ENCODE measurements around the gene IKZF1.

Gene IKZF1

DNA sequence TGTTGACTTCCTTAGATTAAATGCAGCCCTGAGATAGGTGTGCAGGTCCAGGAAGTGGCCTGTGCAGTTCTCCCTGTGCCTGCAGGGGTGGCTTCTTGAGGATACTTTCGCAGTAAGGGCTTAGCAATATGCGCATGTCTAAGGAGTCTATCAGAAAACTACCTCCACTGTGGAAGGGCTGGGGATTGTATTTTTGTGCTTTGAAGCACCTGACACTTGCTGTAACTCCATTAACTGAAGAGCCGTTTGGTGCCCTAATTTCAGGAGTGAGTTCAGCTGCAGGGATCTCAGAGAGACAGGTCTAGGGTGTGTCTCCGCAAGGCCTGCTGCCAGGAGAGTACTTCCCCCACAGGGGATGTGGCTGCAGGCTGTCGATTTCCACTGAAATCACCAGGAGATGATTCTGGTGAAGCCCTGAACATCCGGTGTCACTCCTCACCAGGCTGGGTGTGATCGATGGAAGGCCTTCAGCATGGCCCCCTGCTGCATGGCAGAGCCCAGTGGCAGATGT lies 35.5 kb downstream of the IKZF1 start:
- Histone ChIP-seq H3K36me3 (peaks cover 41% of the 10 kb centered on the region), H3K9ac (no peak overlapping the region), H3K4me2 (peak overlapping the region; percentile 97), H3K9me3 (no peaks in the 10 kb centered on the region), H4K20me1 (peaks cover 12% of the 10 kb centered on the region; the same call in 1 of the 2 replicates), H3K4me1 (peaks cover 94% of the 10 kb centered on the region), H3K4me3 (0 out of 2 replicates have a peak overlapping the region, but pooled peaks have one; percentile 11), H3K27me3 (no peaks in the 10 kb centered on the region), H3K27ac (peak overlapping the region; percentile 88)
- no peak for TF ChIP-seq Cebpa-rat (IDR thresholded peaks at IDR 0.05)

- no peak for TF ChIP-seq Cebpa-rat (IDR thresholded peaks at IDR 0.05)
- no peak overlapping the region for H3K4me3 ChIP-seq
- H3K4me1 ChIP-seq: peaks cover 93% of the 10 kb centered on the region
- H3K9ac ChIP-seq: no peak overlapping the region; the same call in 1 of the 2 replicates
- H3K27ac ChIP-seq: peak overlapping the region; percentile 88; the same call in 1 of the 2 replicates
- H3K36me3 ChIP-seq: peaks cover 54% of the 10 kb centered on the region
- peaks cover 25% of the 10 kb centered on the region for H4K20me1 ChIP-seq
- H3K9me3 ChIP-seq: no peaks in the 10 kb centered on the region
- peak overlapping the region; percentile 97 for H3K4me2 ChIP-seq
- H3K27me3 ChIP-seq: no peaks in the 10 kb centered on the region
Observed at GRCh38 chr7:50341724-50342123, 37.2 kb downstream of the IKZF1 start.

DNA sequence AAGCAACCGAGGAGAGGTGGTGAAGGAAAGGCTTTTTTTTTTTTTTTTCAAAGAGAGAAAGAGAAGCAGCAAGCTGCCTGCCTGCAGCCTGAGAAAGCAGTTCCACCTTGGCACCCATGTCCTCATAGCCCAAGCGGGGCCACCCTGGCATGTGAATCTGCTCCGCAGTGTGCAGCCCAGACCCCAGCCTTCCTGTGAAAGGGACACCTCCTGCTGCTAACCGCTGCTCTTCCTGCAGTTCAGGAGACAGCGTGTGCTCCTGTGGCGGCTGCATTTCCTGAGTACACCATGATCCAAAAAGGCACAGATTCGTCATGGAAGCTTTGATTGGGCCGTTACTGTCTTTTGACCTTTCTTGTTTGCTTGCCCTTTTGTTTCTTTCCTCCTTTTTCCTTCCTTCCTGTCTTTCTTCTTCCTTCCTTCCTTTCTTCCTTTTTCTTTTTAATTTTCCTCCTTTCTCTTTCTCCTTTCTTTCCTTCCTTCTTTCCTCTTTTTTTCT lies 38.1 kb downstream of the IKZF1 start:
- Histone ChIP-seq H3K4me2 (peak overlapping the region; percentile 97), H4K20me1 (peaks cover 34% of the 10 kb centered on the region), H3K36me3 (peaks cover 55% of the 10 kb centered on the region), H3K9me3 (no peaks in the 10 kb centered on the region), H3K4me1 (peaks cover 85% of the 10 kb centered on the region), H3K27ac (peak overlapping the region; percentile 88), H3K27me3 (no peaks in the 10 kb centered on the region), H3K9ac (no peak overlapping the region), H3K4me3 (no peak overlapping the region)
- no peak for TF ChIP-seq Cebpa-rat (IDR thresholded peaks at IDR 0.05)

DNA sequence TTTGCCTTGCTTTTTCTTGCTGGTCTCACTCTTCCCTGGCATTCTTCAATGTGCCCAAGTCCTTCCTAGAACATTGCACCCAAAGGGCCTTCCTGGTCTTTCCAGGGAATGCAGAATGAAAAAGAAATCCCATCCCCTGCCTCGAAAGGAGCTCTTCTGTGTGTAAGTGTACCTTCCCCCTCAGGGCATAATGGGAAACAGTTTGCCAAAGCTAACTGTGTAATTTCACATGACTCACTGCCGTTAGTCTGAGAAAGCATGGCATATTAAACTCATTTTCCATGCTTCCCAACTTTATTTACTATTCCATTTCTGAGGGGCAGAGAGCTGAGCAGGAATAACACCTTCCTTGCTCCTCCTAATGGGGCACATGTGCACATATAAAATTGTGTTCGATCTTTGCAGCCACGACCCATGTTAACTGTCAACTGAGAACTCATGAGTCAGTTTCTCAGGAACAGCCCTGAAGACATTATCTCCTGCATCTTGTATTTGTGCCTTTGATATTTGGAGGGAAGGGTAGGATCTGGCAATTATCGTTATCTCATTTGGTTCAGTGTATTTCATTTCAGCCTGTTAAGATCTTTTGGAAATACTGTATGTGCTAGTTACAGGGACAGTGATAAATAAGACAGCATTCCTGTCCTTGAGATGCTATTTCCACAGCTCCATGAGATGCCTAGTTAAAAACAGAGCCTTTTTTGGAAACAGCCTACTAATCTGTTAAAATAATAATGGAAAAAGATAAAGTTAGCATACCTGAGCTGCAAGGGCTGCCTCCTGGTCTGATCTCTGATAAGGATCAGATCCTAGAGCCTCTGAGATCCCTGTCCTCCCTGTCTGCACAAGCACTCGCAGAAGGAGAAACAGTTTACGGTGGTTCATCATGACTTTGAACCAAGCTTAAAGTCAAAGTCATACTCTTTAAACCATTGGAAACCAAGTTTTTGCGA lies 42.3 kb downstream of the IKZF1 start:
- Histone ChIP-seq H3K9me3 (no peaks in the 10 kb centered on the region), H3K36me3 (peaks cover 86% of the 10 kb centered on the region), H3K4me3 (no peak overlapping the region), H3K4me1 (peaks cover 85% of the 10 kb centered on the region), H4K20me1 (peaks cover 67% of the 10 kb centered on the region), H3K27ac (no peak overlapping the region), H3K4me2 (no peak overlapping the region), H3K9ac (no peak overlapping the region), H3K27me3 (no peaks in the 10 kb centered on the region)
- no peak for TF ChIP-seq Cebpa-rat (IDR thresholded peaks at IDR 0.05)

DNA sequence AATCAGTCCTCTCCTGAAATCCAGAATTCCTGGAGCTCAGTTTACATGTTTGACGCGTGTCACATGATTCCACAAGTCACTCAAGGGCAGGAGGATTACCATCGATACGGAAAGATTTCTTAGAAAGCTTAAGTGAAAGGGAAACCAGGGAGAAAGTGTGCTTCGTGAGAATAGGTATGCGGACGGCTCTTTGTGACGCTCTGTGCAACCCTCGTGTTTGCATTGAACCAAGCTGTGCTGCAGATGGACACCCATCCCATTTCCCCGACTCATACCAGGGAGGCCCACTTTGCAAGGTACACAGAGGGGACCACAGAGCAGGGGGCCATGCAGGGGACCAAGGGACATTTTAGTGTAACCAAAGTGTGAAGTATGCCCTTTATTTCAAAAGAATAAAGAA lies 43.2 kb downstream of the IKZF1 start:
- TF ChIP-seq Cebpa-rat (IDR thresholded peaks at IDR 0.05): no peak
- Histone ChIP-seq H3K27ac (no peak overlapping the region), H3K27me3 (no peaks in the 10 kb centered on the region)

GRCh38 chr7:50348469-50349162 lies 44.1 kb downstream of the IKZF1 start:
- Histone ChIP-seq H3K4me1 (peaks cover 80% of the 10 kb centered on the region), H3K4me2 (0 out of 2 replicates have a peak overlapping the region, but pooled peaks have one; percentile 8), H3K4me3 (no peak overlapping the region), H4K20me1 (peaks cover 85% of the 10 kb centered on the region), H3K9ac (no peak overlapping the region), H3K27ac (no peak overlapping the region), H3K9me3 (no peaks in the 10 kb centered on the region), H3K36me3 (peaks cover 99% of the 10 kb centered on the region), H3K27me3 (no peaks in the 10 kb centered on the region)
- no peak for TF ChIP-seq Cebpa-rat (IDR thresholded peaks at IDR 0.05)

More for the DNA sequence above, 43.2 kb downstream of the IKZF1 start:
- H4K20me1 ChIP-seq: peaks cover 76% of the 10 kb centered on the region
- peaks cover 80% of the 10 kb centered on the region for H3K4me1 ChIP-seq
- no peak overlapping the region for H3K4me3 ChIP-seq
- no peak overlapping the region for H3K4me2 ChIP-seq
- H3K36me3 ChIP-seq: peaks cover 95% of the 10 kb centered on the region
- H3K9me3 ChIP-seq: no peaks in the 10 kb centered on the region
- no peak overlapping the region for H3K9ac ChIP-seq

GRCh38 chr7:50349399-50349798 lies 44.9 kb downstream of the IKZF1 start:
- Histone ChIP-seq H3K4me2 (0 out of 2 replicates have a peak overlapping the region, but pooled peaks have one; percentile 8), H3K4me1 (peaks cover 72% of the 10 kb centered on the region), H3K36me3 (peaks cover 99% of the 10 kb centered on the region), H3K4me3 (no peak overlapping the region), H3K9me3 (no peaks in the 10 kb centered on the region), H4K20me1 (peaks cover 93% of the 10 kb centered on the region), H3K27ac (no peak overlapping the region), H3K9ac (no peak overlapping the region), H3K27me3 (no peaks in the 10 kb centered on the region)
- TF ChIP-seq Cebpa-rat (IDR thresholded peaks at IDR 0.05): no peak

GRCh38 chr7:50349963-50350944 lies 45.7 kb downstream of the IKZF1 start:
- TF ChIP-seq Cebpa-rat (IDR thresholded peaks at IDR 0.05): no peak
- Histone ChIP-seq H4K20me1 (peaks cover 100% of the 10 kb centered on the region), H3K36me3 (peaks cover 99% of the 10 kb centered on the region), H3K9ac (no peak overlapping the region), H3K9me3 (no peaks in the 10 kb centered on the region), H3K4me2 (peak overlapping the region; percentile 28), H3K4me1 (peaks cover 69% of the 10 kb centered on the region), H3K4me3 (no peak overlapping the region), H3K27me3 (no peaks in the 10 kb centered on the region), H3K27ac (peak overlapping the region; percentile 16; the same call in 1 of the 2 replicates)

All from BLaER1 (cell line).